HepG2 (cell line): ENCODE results near the gene ZSCAN1.

Source experiments
- EZH2 ChIP-seq: conservative IDR thresholded peaks from 2 replicates; pipeline ENCODE4 v1.6.1; 2012; ENCODE audit warnings: mild to moderate bottlenecking, low read depth, low read length, moderate library complexity
- MTA1 ChIP-seq: sonication (generic); formaldehyde crosslinking; IDR thresholded peaks from 2 replicates; pipeline ENCODE4 v1.4.0; 2020; ENCODE audit warnings: missing genetic modification reagents, mild to moderate bottlenecking, borderline replicate concordance
- ZNF350 ChIP-seq: sonication (generic); formaldehyde crosslinking; IDR thresholded peaks from 2 replicates; pipeline ENCODE4 v1.4.0; 2020; ENCODE audit warnings: mild to moderate bottlenecking, low read depth, missing genetic modification reagents, borderline replicate concordance
- ZNF598 ChIP-seq: sonication (generic); formaldehyde crosslinking; IDR thresholded peaks from 2 replicates; pipeline ENCODE4 v1.5.1; 2020; ENCODE audit warnings: mild to moderate bottlenecking, missing genetic modification reagents, borderline replicate concordance
- TF ChIP-seq, protein P1 (sequence below): sonication (generic); formaldehyde crosslinking; IDR thresholded peaks from 2 replicates; pipeline ENCODE4 v1.5.0; 2020; ENCODE audit warnings: mild to moderate bottlenecking, missing genetic modification reagents, moderate library complexity
- TF ChIP-seq, protein P2 (sequence below): fragments of 450-650 bp; IDR thresholded peaks from 2 replicates; pipeline ENCODE4 v1.6.1; 2017; ENCODE audit warnings: mild to moderate bottlenecking

DNA sequence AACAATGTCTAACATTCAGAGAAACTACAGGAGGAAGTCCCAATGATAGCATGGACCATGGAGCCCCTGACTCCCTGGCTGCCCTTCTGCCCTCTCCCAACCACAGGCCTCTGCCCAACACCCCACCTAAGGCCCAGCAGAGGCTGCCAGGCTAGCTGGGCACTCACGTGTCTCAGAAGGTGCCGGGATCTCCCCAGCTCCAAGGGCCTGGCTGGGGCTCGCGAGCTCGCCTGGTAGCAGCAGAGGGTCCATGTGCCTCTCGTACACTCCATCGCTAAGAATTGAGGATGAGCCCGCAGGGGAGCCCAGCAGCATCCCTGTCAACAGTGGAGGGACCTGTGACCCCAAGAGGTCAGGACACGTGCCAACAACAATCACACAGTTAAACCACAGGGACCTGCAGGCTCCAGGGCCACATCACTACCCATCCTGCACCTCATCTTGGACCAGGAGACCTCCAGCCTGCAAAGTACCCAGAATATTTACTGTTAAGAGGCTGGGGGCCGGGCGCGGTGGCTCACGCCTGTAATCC is 54.8 kb downstream of the ZSCAN1 start:
- TF ChIP-seq, protein P1, sequence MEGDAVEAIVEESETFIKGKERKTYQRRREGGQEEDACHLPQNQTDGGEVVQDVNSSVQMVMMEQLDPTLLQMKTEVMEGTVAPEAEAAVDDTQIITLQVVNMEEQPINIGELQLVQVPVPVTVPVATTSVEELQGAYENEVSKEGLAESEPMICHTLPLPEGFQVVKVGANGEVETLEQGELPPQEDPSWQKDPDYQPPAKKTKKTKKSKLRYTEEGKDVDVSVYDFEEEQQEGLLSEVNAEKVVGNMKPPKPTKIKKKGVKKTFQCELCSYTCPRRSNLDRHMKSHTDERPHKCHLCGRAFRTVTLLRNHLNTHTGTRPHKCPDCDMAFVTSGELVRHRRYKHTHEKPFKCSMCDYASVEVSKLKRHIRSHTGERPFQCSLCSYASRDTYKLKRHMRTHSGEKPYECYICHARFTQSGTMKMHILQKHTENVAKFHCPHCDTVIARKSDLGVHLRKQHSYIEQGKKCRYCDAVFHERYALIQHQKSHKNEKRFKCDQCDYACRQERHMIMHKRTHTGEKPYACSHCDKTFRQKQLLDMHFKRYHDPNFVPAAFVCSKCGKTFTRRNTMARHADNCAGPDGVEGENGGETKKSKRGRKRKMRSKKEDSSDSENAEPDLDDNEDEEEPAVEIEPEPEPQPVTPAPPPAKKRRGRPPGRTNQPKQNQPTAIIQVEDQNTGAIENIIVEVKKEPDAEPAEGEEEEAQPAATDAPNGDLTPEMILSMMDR (CRISPR knock-in tag), result no peak
- TF ChIP-seq, protein P2, sequence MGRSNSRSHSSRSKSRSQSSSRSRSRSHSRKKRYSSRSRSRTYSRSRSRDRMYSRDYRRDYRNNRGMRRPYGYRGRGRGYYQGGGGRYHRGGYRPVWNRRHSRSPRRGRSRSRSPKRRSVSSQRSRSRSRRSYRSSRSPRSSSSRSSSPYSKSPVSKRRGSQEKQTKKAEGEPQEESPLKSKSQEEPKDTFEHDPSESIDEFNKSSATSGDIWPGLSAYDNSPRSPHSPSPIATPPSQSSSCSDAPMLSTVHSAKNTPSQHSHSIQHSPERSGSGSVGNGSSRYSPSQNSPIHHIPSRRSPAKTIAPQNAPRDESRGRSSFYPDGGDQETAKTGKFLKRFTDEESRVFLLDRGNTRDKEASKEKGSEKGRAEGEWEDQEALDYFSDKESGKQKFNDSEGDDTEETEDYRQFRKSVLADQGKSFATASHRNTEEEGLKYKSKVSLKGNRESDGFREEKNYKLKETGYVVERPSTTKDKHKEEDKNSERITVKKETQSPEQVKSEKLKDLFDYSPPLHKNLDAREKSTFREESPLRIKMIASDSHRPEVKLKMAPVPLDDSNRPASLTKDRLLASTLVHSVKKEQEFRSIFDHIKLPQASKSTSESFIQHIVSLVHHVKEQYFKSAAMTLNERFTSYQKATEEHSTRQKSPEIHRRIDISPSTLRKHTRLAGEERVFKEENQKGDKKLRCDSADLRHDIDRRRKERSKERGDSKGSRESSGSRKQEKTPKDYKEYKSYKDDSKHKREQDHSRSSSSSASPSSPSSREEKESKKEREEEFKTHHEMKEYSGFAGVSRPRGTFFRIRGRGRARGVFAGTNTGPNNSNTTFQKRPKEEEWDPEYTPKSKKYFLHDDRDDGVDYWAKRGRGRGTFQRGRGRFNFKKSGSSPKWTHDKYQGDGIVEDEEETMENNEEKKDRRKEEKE, result no peak
- TF ChIP-seq ZNF598 (CRISPR knock-in tag) (no peak), EZH2 (no peak), ZNF350 (CRISPR knock-in tag) (no peak), MTA1 (CRISPR knock-in tag) (no peak)
